H9 (cell line): ENCODE measurements around the gene MRPL45. TPM values are rescaled to one million over a fixed set of nuclear protein-coding genes. Genes with fewer than 3 reads are reported as not detected.

Experiments
- DNase-seq: peaks from one replicate; pipeline ENCODE4 v3.0.0-alpha.2; 2017
- H2AFZ ChIP-seq: one replicate; pipeline ENCODE4 v1.6.1; 2013; ENCODE audit warnings: mild to moderate bottlenecking, low read length, control low read depth, moderate library complexity
- H2AK5ac ChIP-seq: 2 replicates; pipeline ENCODE4 v1.6.1; 2013; ENCODE audit warnings: low read length, control low read depth, mixed read lengths; ENCODE audit not compliant: insufficient read length
- H2BK120ac ChIP-seq: one replicate; pipeline ENCODE4 v1.6.1; 2013; ENCODE audit warnings: low read depth, mild to moderate bottlenecking, low read length, control low read depth, inconsistent platforms; ENCODE audit not compliant: poor library complexity, severe bottlenecking
- H2BK12ac ChIP-seq: 2 replicates; pipeline ENCODE4 v1.6.1; 2013; ENCODE audit warnings: low read length, control low read depth, mixed read lengths, low read depth; ENCODE audit not compliant: insufficient read length
- H2BK15ac ChIP-seq: 2 replicates; pipeline ENCODE4 v1.6.1; 2013; ENCODE audit warnings: low read depth, low read length, control low read depth
- H2BK20ac ChIP-seq: one replicate; pipeline ENCODE4 v1.6.1; 2013; ENCODE audit warnings: low read depth, mild to moderate bottlenecking, low read length, control low read depth, inconsistent platforms; ENCODE audit not compliant: poor library complexity, severe bottlenecking
- H2BK5ac ChIP-seq: 2 replicates; pipeline ENCODE4 v1.6.1; 2013; ENCODE audit warnings: low read length, control low read depth, mixed read lengths; ENCODE audit not compliant: insufficient read length
- H3K14ac ChIP-seq: 2 replicates; pipeline ENCODE4 v1.6.1; 2013; ENCODE audit warnings: low read length, control low read depth; ENCODE audit not compliant: insufficient read depth
- H3K18ac ChIP-seq: 2 replicates; pipeline ENCODE4 v1.6.1; 2013; ENCODE audit warnings: low read depth, mild to moderate bottlenecking, mixed read lengths, low read length, control low read depth; ENCODE audit not compliant: insufficient read length
- H3K23ac ChIP-seq: 2 replicates; pipeline ENCODE4 v1.6.1; 2013; ENCODE audit warnings: low read length, control low read depth, mixed read lengths, low read depth; ENCODE audit not compliant: insufficient read length
- H3K23me2 ChIP-seq: 2 replicates; pipeline ENCODE4 v1.6.1; 2013; ENCODE audit warnings: low read depth, mild to moderate bottlenecking, mixed read lengths, low read length, control low read depth; ENCODE audit not compliant: insufficient read length, poor library complexity, severe bottlenecking
- H3K27ac ChIP-seq: 2 replicates; pipeline ENCODE4 v1.5.1; 2013; ENCODE audit warnings: low read length, control low read depth, mixed read lengths, low read depth; ENCODE audit not compliant: insufficient read length
- H3K27me3 ChIP-seq: 2 replicates; pipeline ENCODE4 v1.6.1; 2013; ENCODE audit warnings: low read length, control low read depth, inconsistent platforms; ENCODE audit not compliant: insufficient read depth
- H3K4ac ChIP-seq: 2 replicates; pipeline ENCODE4 v1.6.1; 2013; ENCODE audit warnings: low read depth, mild to moderate bottlenecking, control low read depth, inconsistent platforms, low read length, moderate library complexity
- H3K4me1 ChIP-seq: 2 replicates; pipeline ENCODE4 v1.6.1; 2013; ENCODE audit warnings: low read length, control low read depth, inconsistent platforms; ENCODE audit not compliant: insufficient read depth
- H3K4me2 ChIP-seq: 2 replicates; pipeline ENCODE4 v1.6.1; 2013; ENCODE audit warnings: low read length, control low read depth, mixed read lengths; ENCODE audit not compliant: insufficient read length, insufficient read depth
- H3K56ac ChIP-seq: 2 replicates; pipeline ENCODE4 v1.6.1; 2013; ENCODE audit warnings: low read depth, mild to moderate bottlenecking, mixed read lengths, low read length, control low read depth; ENCODE audit not compliant: insufficient read length
- H3K79me1 ChIP-seq: 2 replicates; pipeline ENCODE4 v1.6.1; 2013; ENCODE audit warnings: low read depth, mild to moderate bottlenecking, moderate library complexity, low read length, control low read depth, inconsistent platforms; ENCODE audit not compliant: insufficient read depth, poor library complexity, severe bottlenecking
- H3K79me2 ChIP-seq: 2 replicates; pipeline ENCODE4 v1.6.1; 2013; ENCODE audit warnings: low read length, control low read depth, inconsistent platforms; ENCODE audit not compliant: insufficient read depth
- H3K9ac ChIP-seq: 2 replicates; pipeline ENCODE4 v1.6.1; 2013; ENCODE audit warnings: low read length, control low read depth, mixed read lengths; ENCODE audit not compliant: insufficient read length; ENCODE audit errors: extremely low read depth
- H3K9me3 ChIP-seq: one replicate; pipeline ENCODE4 v1.6.1; 2013; ENCODE audit warnings: low read depth, low read length, inconsistent platforms; ENCODE audit not compliant: control insufficient read depth
- H3T11ph ChIP-seq: one replicate; pipeline ENCODE4 v1.6.1; 2013; ENCODE audit warnings: mild to moderate bottlenecking, low read length, control low read depth, inconsistent platforms
- H4K20me1 ChIP-seq: one replicate; pipeline ENCODE4 v1.6.1; 2013; ENCODE audit not compliant: control insufficient read depth, insufficient read length, insufficient read depth
- H4K5ac ChIP-seq: 2 replicates; pipeline ENCODE4 v1.6.1; 2013; ENCODE audit warnings: low read depth, mild to moderate bottlenecking, mixed read lengths, low read length, control low read depth; ENCODE audit not compliant: insufficient read length
- H4K8ac ChIP-seq: replicated peaks from 2 replicates; pipeline ENCODE4 v1.6.1; 2013; ENCODE audit warnings: low read length, control low read depth, mixed read lengths, low read depth; ENCODE audit not compliant: insufficient read length
- H4K91ac ChIP-seq: 2 replicates; pipeline ENCODE4 v1.6.1; 2013; ENCODE audit warnings: low read depth, mild to moderate bottlenecking, moderate library complexity, mixed read lengths, low read length, control low read depth; ENCODE audit not compliant: insufficient read length
- H3K27ac Mint-ChIP-seq, 3 experiments: 2 replicates in 2 of 3; 3 replicates in 1 of 3; pipeline ENCODE4 v1.8.0; 2020 to 2021; ENCODE audit warnings: mixed read lengths in 3 of 3, mild to moderate bottlenecking in 1 of 3, moderate library complexity in 1 of 3
- H3K27me3 Mint-ChIP-seq: 2 replicates; pipeline ENCODE4 v1.8.0; 2021; ENCODE audit warnings: low read depth, mild to moderate bottlenecking, moderate library complexity, mixed read lengths
- H3K36me3 Mint-ChIP-seq, 3 experiments: 2 replicates in 2 of 3; 3 replicates in 1 of 3; pipeline ENCODE4 v1.8.0; 2020 to 2021; ENCODE audit warnings: low read depth in 3 of 3, mixed read lengths in 3 of 3; ENCODE audit not compliant: insufficient read depth in 1 of 3
- H3K4me1 Mint-ChIP-seq, 2 experiments: 2 replicates each; pipeline ENCODE4 v1.8.0; 2020; ENCODE audit warnings: mixed read lengths in 2 of 2
- H3K4me3 Mint-ChIP-seq, 2 experiments: 2 replicates in 1 of 2; 3 replicates in 1 of 2; pipeline ENCODE4 v1.8.0; 2020 to 2021; ENCODE audit warnings: mild to moderate bottlenecking in 2 of 2, mixed read lengths in 2 of 2, moderate library complexity in 1 of 2
- H3K9me3 Mint-ChIP-seq, 2 experiments: 2 replicates in 1 of 2; 3 replicates in 1 of 2; pipeline ENCODE4 v1.8.0; 2020; ENCODE audit warnings: mild to moderate bottlenecking in 2 of 2, mixed read lengths in 2 of 2, moderate library complexity in 1 of 2
- CTCF ChIP-seq: fragments of 200-600 bp; sonication (generic); conservative IDR thresholded peaks from 3 replicates; pipeline ENCODE4 v1.8.0; 2021; ENCODE audit warnings: antibody characterized with exemption, mild to moderate bottlenecking
- WGBS: extraction: QIAGEN DNeasy Blood & Tissue Kit; methylation state at CpG from one replicate; pipeline ENCODE4 v1.1.7; 2013; ENCODE audit warnings: missing lambda C conversion rate, low lambda C conversion rate, mixed read lengths; ENCODE audit not compliant: insufficient read length; ENCODE audit errors: extremely low coverage; 5-methylcytosine and 5-hydroxymethylcytosine counted together
- total RNA-seq: library from RNA; stranded (reverse); gene quantifications from 2 replicates; pipeline ENCODE4 v1.2.1, GENCODE V29; 2021

The MRPL45 gene
- total RNA-seq, 1 experiment from 2014 or later = 59.9 TPM

DNA sequence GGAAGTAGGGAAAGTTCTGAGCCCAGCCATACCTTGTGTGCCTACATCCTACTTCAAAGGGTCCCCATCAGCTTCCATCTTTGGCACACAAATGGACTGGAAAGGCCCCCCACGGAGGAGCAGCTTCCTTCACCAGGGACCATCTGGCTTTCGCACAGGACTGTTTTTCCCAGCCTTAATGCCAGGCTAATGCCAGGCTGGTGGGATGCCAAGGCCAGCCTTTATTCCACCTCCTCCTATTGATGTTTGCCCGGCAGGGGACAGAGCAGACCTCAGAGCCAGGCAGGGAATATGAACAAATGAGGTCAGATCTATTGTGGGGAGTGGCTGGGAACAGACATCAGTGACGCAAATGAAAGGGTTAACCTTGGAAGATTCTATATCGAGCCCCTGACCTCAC, 41.1 kb downstream of the MRPL45 start:
- no peak overlapping the region for H2AK5ac ChIP-seq
- Mint-ChIP-seq H3K27ac (no peak overlapping the region), H3K4me1 (peaks cover 23 to 32% of the 10 kb centered on the region in 2 experiments), H3K27me3 (peaks cover 9% of the 10 kb centered on the region; the same call in 1 of the 2 replicates), H3K9me3 (no peaks in the 10 kb centered on the region), H3K36me3 (no peaks in the 10 kb centered on the region), H3K4me3 (no peak overlapping the region)
- WGBS = no CpG with 5 or more reads among the region's 5 CpGs
- no peaks in the 10 kb centered on the region; the same call in 1 of the 2 replicates for H3K27me3 ChIP-seq
- H3K23me2 ChIP-seq = no peaks in the 10 kb centered on the region
- H4K5ac ChIP-seq = no peak overlapping the region
- H3K18ac ChIP-seq = no peak overlapping the region
- H2BK5ac ChIP-seq = no peak overlapping the region
- no peak overlapping the region for H3K4ac ChIP-seq
- no peak for DNase-seq
- no peak overlapping the region for H3K27ac ChIP-seq
- no peak overlapping the region for H3K9ac ChIP-seq
- no peaks in the 10 kb centered on the region for H3K79me1 ChIP-seq
- H4K8ac ChIP-seq = no peak overlapping the region
- TF ChIP-seq CTCF = no peak
- H3K14ac ChIP-seq = no peak overlapping the region
- H3K56ac ChIP-seq = no peak overlapping the region
- H3K23ac ChIP-seq = no peak overlapping the region
- H3K9me3 ChIP-seq = no peaks in the 10 kb centered on the region
- H4K91ac ChIP-seq = no peak overlapping the region
- H3K79me2 ChIP-seq = no peaks in the 10 kb centered on the region
- no peak overlapping the region for H3K4me2 ChIP-seq
- H2BK12ac ChIP-seq = no peak overlapping the region
- H3T11ph ChIP-seq = no peak overlapping the region
- no peak overlapping the region for H2BK20ac ChIP-seq
- no peaks in the 10 kb centered on the region for H4K20me1 ChIP-seq
- H2BK120ac ChIP-seq = no peak overlapping the region
- H2BK15ac ChIP-seq = no peak overlapping the region
- H2AFZ ChIP-seq = no peak overlapping the region
- peaks cover 6% of the 10 kb centered on the region; the same call in 1 of the 2 replicates for H3K4me1 ChIP-seq
